Fibroblast of skin of scalp (primary cell): ENCODE measurements around the gene GAL3ST3.
"Not testable (repeated sequence)": the region's sequence is repeated elsewhere in the genome, so short reads cannot be mapped to it uniquely, and the experiment has no call there.

Source experiments
- DNase-seq: peaks from one replicate; pipeline ENCODE4 v3.0.0-alpha.2; 2013

GAL3ST3 gene

GRCh38 chr11:66012946-66013761 is 35.8 kb downstream of the GAL3ST3 start:
- no peak for DNase-seq

GRCh38 chr11:66012371-66012945 is 36.5 kb downstream of the GAL3ST3 start:
- no peak for DNase-seq

GRCh38 chr11:66011785-66012303 is 37.1 kb downstream of the GAL3ST3 start, which contains the start of gene CST6:
TSS of gene CST6 (plus strand) at chr11:66012008. CDS start at chr11:66012045, 37 bp downstream.
- no peak for DNase-seq

GRCh38 chr11:66011239-66011784 is 37.6 kb downstream of the GAL3ST3 start:
- DNase-seq = peak; percentile 63

GRCh38 chr11:66010036-66010435 is 38.9 kb downstream of the GAL3ST3 start:
- not testable (repeated sequence) for DNase-seq

- no peak for DNase-seq
These were observed 40.4 kb downstream of the GAL3ST3 start for GRCh38 chr11:66008468-66009101.

- DNase-seq = no peak
These were observed 40.9 kb downstream of the GAL3ST3 start for GRCh38 chr11:66008095-66008467.

- no peak for DNase-seq
These were observed 41.7 kb downstream of the GAL3ST3 start for GRCh38 chr11:66007201-66007634.

GRCh38 chr11:66006891-66007176 is 42.1 kb downstream of the GAL3ST3 start:
- DNase-seq = no peak

GRCh38 chr11:66006134-66006890 is 42.6 kb downstream of the GAL3ST3 start:
- DNase-seq = no peak

- no peak for DNase-seq
These were observed 44.8 kb downstream of the GAL3ST3 start for GRCh38 chr11:66004186-66004585.

GRCh38 chr11:66003291-66003690 is 45.7 kb downstream of the GAL3ST3 start:
- DNase-seq = no peak

- DNase-seq = peak; percentile 19
These were observed 46.2 kb downstream of the GAL3ST3 start for GRCh38 chr11:66002648-66003225.

GRCh38 chr11:66001942-66002647 is 46.9 kb downstream of the GAL3ST3 start, which contains the start of the genes BANF1 and EIF1AD:
TSS of gene BANF1 (plus strand) at chr11:66002503. CDS start at chr11:66003251, 748 bp downstream.
TSS of gene EIF1AD (minus strand) at chr11:66002157. CDS start at chr11:66000389, 1,768 bp downstream.
- DNase-seq = peak; percentile 98

GRCh38 chr11:65997286-65997685 is 51.7 kb downstream of the GAL3ST3 start:
- no peak for DNase-seq

GRCh38 chr11:65992056-65992455 is 56.9 kb downstream of the GAL3ST3 start:
- DNase-seq = no peak
